HepG2 (cell line): ENCODE results near the gene CNTFR. TPM values are rescaled to one million over a fixed set of nuclear protein-coding genes. Genes with fewer than 3 reads are reported as not detected.

Source experiments
- ATAC-seq: fragments of 200-7000 bp; cut with Tn5 transposase; 3 replicates; pipeline ENCODE4 v1.9.1; 2020; ENCODE audit warnings: mild to moderate bottlenecking, moderate library complexity
- BruUV-seq: library from RNA; stranded (reverse); fragments of 400-500 nt; replicated peaks from 2 replicates; lab custom pipeline; 2021; lab: Mats Ljungman, UMichigan
- CTCF ChIA-PET: fragments of 300-600 bp; formaldehyde crosslinking; extraction: SDS; loops from one replicate; lab custom pipeline; 2021; ENCODE audit warnings: low total read pairs, inconsistent platforms, low intra/inter-chr PET ratio; lab: Yijun Ruan, JAX
- POLR2A ChIA-PET: fragments of 350-600 bp; sonication (Branson Sonifier 250); formaldehyde crosslinking; loops from one replicate; lab custom pipeline; 2020; ENCODE audit warnings: antibody characterized with exemption, inconsistent platforms; lab: Yijun Ruan, JAX
- DNase-seq: peaks from one replicate; pipeline ENCODE4 v3.0.0-alpha.2; 2015; ENCODE audit warnings: low spot score
- FAIRE-seq: peaks from 3 replicates; lab custom pipeline; 2011; peaks lifted over from hg19 to GRCh38; lab: Jason Lieb, UNC
- H2AFZ ChIP-seq: one replicate; pipeline ENCODE4 v1.6.1; 2011; ENCODE audit warnings: low read length, inconsistent platforms
- H3K27ac ChIP-seq: fragments of 300-600 bp; 3 replicates; pipeline ENCODE4 v1.8.0; 2011; ENCODE audit warnings: mixed run types, mild to moderate bottlenecking, mixed read lengths, low read length, inconsistent platforms; ENCODE audit not compliant: insufficient read depth; ENCODE audit errors: extremely low read length
- H3K27me3 ChIP-seq, 2 experiments: fragments of 200-600 bp in 1 of 2; 2 replicates in 1 of 2; 3 replicates in 1 of 2; pipeline versions ENCODE4 v1.6.0 to v1.8.0; 2011; ENCODE audit warnings: low read length in 2 of 2, mild to moderate bottlenecking in 2 of 2, moderate library complexity in 2 of 2, inconsistent platforms in 1 of 2; ENCODE audit not compliant: insufficient read depth in 2 of 2, control insufficient read depth in 1 of 2
- H3K36me3 ChIP-seq, 2 experiments: fragments of 200-600 bp in 1 of 2; replicated peaks in 1 of 2; 2 replicates in 1 of 2; 3 replicates in 1 of 2; pipeline versions ENCODE4 v1.5.1 to v1.8.0; 2011; ENCODE audit warnings: low read length in 2 of 2, inconsistent platforms in 1 of 2; ENCODE audit not compliant: insufficient read depth in 2 of 2, control insufficient read depth in 1 of 2
- H3K4me1 ChIP-seq: 2 replicates; pipeline ENCODE4 v1.5.1; 2012; ENCODE audit warnings: low read length, inconsistent platforms; ENCODE audit not compliant: insufficient read depth
- H3K4me2 ChIP-seq: 2 replicates; pipeline ENCODE4 v1.6.0; 2011; ENCODE audit warnings: low read depth, low read length, inconsistent platforms
- H3K4me3 ChIP-seq, 3 experiments: fragments of 200-600 bp in 1 of 3; sonication (generic), shearing (Covaris generic) in 1 of 3; replicated peaks in 1 of 3; 2 replicates each; pipeline ENCODE4 v1.5.1; 2011 to 2016; ENCODE audit warnings: low read length in 3 of 3, inconsistent platforms in 2 of 3, low read depth in 2 of 3, mild to moderate bottlenecking in 2 of 3, control low read depth in 1 of 3, mixed read lengths in 1 of 3; ENCODE audit not compliant: insufficient read depth in 1 of 3
- H3K79me2 ChIP-seq: one replicate; pipeline ENCODE4 v1.6.1; 2011; ENCODE audit warnings: low read length, inconsistent platforms; ENCODE audit not compliant: insufficient read depth
- H3K9ac ChIP-seq: 2 replicates; pipeline ENCODE4 v1.6.0; 2011; ENCODE audit warnings: mild to moderate bottlenecking, low read depth, low read length, inconsistent platforms; ENCODE audit not compliant: insufficient read depth
- H3K9me3 ChIP-seq: 2 replicates; pipeline ENCODE4 v1.5.1; 2012; ENCODE audit warnings: mild to moderate bottlenecking, low read length
- H4K20me1 ChIP-seq: 2 replicates; pipeline ENCODE4 v1.6.0; 2011; ENCODE audit warnings: inconsistent platforms, mild to moderate bottlenecking, low read length, moderate library complexity; ENCODE audit not compliant: insufficient read depth
- AKAP8 ChIP-seq: sonication (generic); formaldehyde crosslinking; IDR thresholded peaks from 2 replicates; pipeline ENCODE4 v1.5.1; 2020; ENCODE audit warnings: mild to moderate bottlenecking, missing genetic modification reagents
- ELF3 ChIP-seq: IDR thresholded peaks from 2 replicates; pipeline ENCODE4 v1.6.1; 2016; ENCODE audit warnings: missing genetic modification reagents, missing compliant biosample characterization
- HNF4A ChIP-seq: sonication (generic); formaldehyde crosslinking; IDR thresholded peaks from 2 replicates; pipeline ENCODE4 v1.4.0; 2020; ENCODE audit warnings: missing genetic modification reagents
- KAT2B ChIP-seq: fragments of 150-350 bp; IDR thresholded peaks from 2 replicates; pipeline ENCODE4 v1.6.1; 2014; ENCODE audit warnings: low read depth, low read length, borderline replicate concordance
- KAT7 ChIP-seq: IDR thresholded peaks from 2 replicates; pipeline ENCODE4 v1.6.1; 2018; ENCODE audit warnings: borderline replicate concordance, missing compliant biosample characterization
- KDM3A ChIP-seq: IDR thresholded peaks from 2 replicates; pipeline ENCODE4 v1.6.1; 2018; ENCODE audit warnings: low read depth, missing compliant biosample characterization
- NFE2 ChIP-seq: sonication (generic); formaldehyde crosslinking; IDR thresholded peaks from 2 replicates; pipeline ENCODE4 v1.4.0; 2020; ENCODE audit warnings: missing genetic modification reagents
- NR2F6 ChIP-seq, 2 experiments: IDR thresholded peaks; 2 replicates each; pipeline ENCODE4 v1.6.1; 2016; ENCODE audit warnings: antibody characterized with exemption in 1 of 2, mild to moderate bottlenecking in 1 of 2
- ONECUT2 ChIP-seq: sonication (generic); formaldehyde crosslinking; IDR thresholded peaks from 2 replicates; pipeline ENCODE4 v1.4.0; 2020; ENCODE audit warnings: missing genetic modification reagents
- POLR2G ChIP-seq: fragments of 200-400 bp; formaldehyde crosslinking; IDR thresholded peaks from 2 replicates; pipeline ENCODE4 v1.6.1; 2018; ENCODE audit warnings: mild to moderate bottlenecking, low read depth, low read length, moderate library complexity
- SETDB1 ChIP-seq: sonication (generic); formaldehyde crosslinking; IDR thresholded peaks from 2 replicates; pipeline ENCODE4 v1.5.1; 2020; ENCODE audit warnings: missing genetic modification reagents, mild to moderate bottlenecking, borderline replicate concordance
- ZFAT ChIP-seq: sonication (generic); formaldehyde crosslinking; conservative IDR thresholded peaks from 2 replicates; pipeline ENCODE4 v1.8.1; 2023; ENCODE audit warnings: missing genetic modification reagents, inconsistent platforms
- ZFP37 ChIP-seq: sonication (generic); formaldehyde crosslinking; IDR thresholded peaks from 2 replicates; pipeline ENCODE4 v1.4.0; 2020; ENCODE audit warnings: missing genetic modification reagents, borderline replicate concordance
- ZFP90 ChIP-seq: sonication (generic); formaldehyde crosslinking; IDR thresholded peaks from 2 replicates; pipeline ENCODE4 v1.8.0; 2022; ENCODE audit warnings: missing genetic modification reagents, mild to moderate bottlenecking, inconsistent platforms, borderline replicate concordance
- ZNF224 ChIP-seq: sonication (generic); formaldehyde crosslinking; IDR thresholded peaks from 2 replicates; pipeline ENCODE4 v1.5.0; 2020; ENCODE audit warnings: mild to moderate bottlenecking, missing genetic modification reagents
- ZNF264 ChIP-seq: sonication (generic); formaldehyde crosslinking; IDR thresholded peaks from 2 replicates; pipeline ENCODE4 v1.4.0; 2020; ENCODE audit warnings: missing genetic modification reagents
- ZNF337 ChIP-seq: sonication (generic); formaldehyde crosslinking; IDR thresholded peaks from 2 replicates; pipeline ENCODE4 v1.5.1; 2020; ENCODE audit warnings: missing genetic modification reagents, low read depth, mild to moderate bottlenecking, borderline replicate concordance
- ZNF460 ChIP-seq: sonication (generic); formaldehyde crosslinking; IDR thresholded peaks from 2 replicates; pipeline ENCODE4 v1.5.1; 2020; ENCODE audit warnings: missing genetic modification reagents, mild to moderate bottlenecking, borderline replicate concordance
- ZSCAN21 ChIP-seq: sonication (generic); formaldehyde crosslinking; IDR thresholded peaks from 2 replicates; pipeline ENCODE4 v1.8.0; 2022; ENCODE audit warnings: mild to moderate bottlenecking, missing genetic modification reagents, moderate library complexity, borderline replicate concordance
- WGBS: methylation state at CpG from one replicate; pipeline ENCODE4 v1.1.6; 2017; ENCODE audit warnings: low lambda C conversion rate; 5-methylcytosine and 5-hydroxymethylcytosine counted together
- in situ Hi-C: cut with HindIII; loops from 2 replicates; pipeline ENCODE4 v1.10.0; 2017; ENCODE audit warnings: low pct_unique_long_range_greater_than_20kb; ENCODE audit not compliant: extremely low pct_ligation_motif_present
- intact Hi-C: fragments of 100-400 bp; cut with micrococcal nuclease; formaldehyde crosslinking; loops from one replicate; pipeline ENCODE4 v1.10.0; 2022; ENCODE audit not compliant: unreplicated experiment
- polyA plus RNA-seq, 8 experiments: library from polyadenylated mRNA; depleted of rRNA in 3 of 8; stranded (reverse) in 7 of 8; unstranded in 1 of 8; fragments of >200 nt; fragmentation: Illumina TruSeq in 4 of 8; extraction: Trizol in 4 of 8; gene quantifications; 2 replicates each; pipeline versions ENCODE4 v1.2.1 to v1.2.3, GENCODE V29; 2011 to 2016; ENCODE audit warnings: low read depth in 4 of 8, missing spikeins in 1 of 8, mixed read lengths in 1 of 8; ENCODE audit not compliant: insufficient read depth in 1 of 8
- total RNA-seq, 5 experiments: library from RNA; depleted of rRNA; stranded (reverse); fragments of >200 nt; fragmentation: Illumina TruSeq; extraction: Trizol; gene quantifications; 2 replicates each; pipeline ENCODE4 v1.2.3, GENCODE V29; 2016; ENCODE audit warnings: low read depth in 1 of 5
- TF ChIP-seq, protein P1 (sequence below): sonication (generic); formaldehyde crosslinking; IDR thresholded peaks from 2 replicates; pipeline ENCODE4 v1.5.1; 2020; ENCODE audit warnings: mild to moderate bottlenecking, missing genetic modification reagents, borderline replicate concordance
- TF ChIP-seq, protein P2 (sequence below): sonication (generic); formaldehyde crosslinking; IDR thresholded peaks from 2 replicates; pipeline ENCODE4 v1.5.0; 2020; ENCODE audit warnings: missing genetic modification reagents

Gene CNTFR
- total and polyA plus RNA-seq, 2 of the 13 experiments (the other 11 are each of a cell fraction or from before 2014, with no cell fraction given): not detected

DNA sequence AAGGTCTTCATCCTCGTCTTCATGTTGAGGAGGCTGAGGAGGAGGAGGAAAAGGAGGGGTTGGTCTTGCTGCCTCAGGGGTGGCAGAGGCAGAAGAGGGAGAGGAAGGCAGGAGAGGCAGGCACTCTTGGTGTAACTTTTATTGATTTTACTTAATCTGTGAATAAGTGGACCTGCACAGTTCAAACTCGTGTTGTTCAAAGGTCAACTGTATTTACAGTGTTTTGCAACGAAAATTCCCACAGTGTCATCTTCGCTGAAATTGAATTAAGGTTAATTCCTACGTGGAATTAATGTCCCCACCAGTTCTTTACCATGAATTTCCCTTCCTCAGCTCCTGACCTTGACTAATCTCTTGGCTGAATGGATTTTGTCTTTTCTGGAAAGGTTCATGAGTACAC lies 45.5 kb downstream of the CNTFR start:
- H4K20me1 ChIP-seq: peaks cover 4% of the 10 kb centered on the region; the same call in 1 of the 2 replicates
- intact Hi-C loops (no loop called here), in situ Hi-C loops (no loop called here)
- DNase-seq: peak; percentile 67
- no peaks in the 10 kb centered on the region for H3K9me3 ChIP-seq
- H3K9ac ChIP-seq: no peak overlapping the region
- peak overlapping the region; percentile 14; the same call in 1 of the 2 replicates for H3K4me2 ChIP-seq
- no peak overlapping the region for H3K27ac ChIP-seq
- no peak overlapping the region for H3K4me3 ChIP-seq
- no peak overlapping the region for H2AFZ ChIP-seq
- H3K79me2 ChIP-seq: no peaks in the 10 kb centered on the region
- FAIRE-seq: no peak
- no peaks in the 10 kb centered on the region for H3K36me3 ChIP-seq
- no TSS peak for BruUV-seq
- ChIA-PET CTCF (interaction anchor here (1.2 to 1.4 kb wide), 2 partner anchors 106 to 140 kb away, joined by 3 read pairs; no protein-coding TSS in a partner anchor), POLR2A (no interaction called here)
- H3K27me3 ChIP-seq: peaks cover 2 to 9% of the 10 kb centered on the region in 2 experiments; a peak in 3 of 5 replicates
- 2% methylated on average over 5 of the region's 5 CpGs for WGBS
- ATAC-seq: peak; percentile 37; the same call in 2 of the 3 replicates
- H3K4me1 ChIP-seq: peaks cover 18% of the 10 kb centered on the region
- no peak for TF ChIP-seq KAT7 (CRISPR knock-in tag)
- TF ChIP-seq HNF4A (CRISPR knock-in tag): peak; percentile 91
- TF ChIP-seq ZFP90 (CRISPR knock-in tag): no peak
- TF ChIP-seq ZNF264: 0 out of 2 replicates have a peak, but pooled peaks have one; percentile 26
- TF ChIP-seq, protein P1, sequence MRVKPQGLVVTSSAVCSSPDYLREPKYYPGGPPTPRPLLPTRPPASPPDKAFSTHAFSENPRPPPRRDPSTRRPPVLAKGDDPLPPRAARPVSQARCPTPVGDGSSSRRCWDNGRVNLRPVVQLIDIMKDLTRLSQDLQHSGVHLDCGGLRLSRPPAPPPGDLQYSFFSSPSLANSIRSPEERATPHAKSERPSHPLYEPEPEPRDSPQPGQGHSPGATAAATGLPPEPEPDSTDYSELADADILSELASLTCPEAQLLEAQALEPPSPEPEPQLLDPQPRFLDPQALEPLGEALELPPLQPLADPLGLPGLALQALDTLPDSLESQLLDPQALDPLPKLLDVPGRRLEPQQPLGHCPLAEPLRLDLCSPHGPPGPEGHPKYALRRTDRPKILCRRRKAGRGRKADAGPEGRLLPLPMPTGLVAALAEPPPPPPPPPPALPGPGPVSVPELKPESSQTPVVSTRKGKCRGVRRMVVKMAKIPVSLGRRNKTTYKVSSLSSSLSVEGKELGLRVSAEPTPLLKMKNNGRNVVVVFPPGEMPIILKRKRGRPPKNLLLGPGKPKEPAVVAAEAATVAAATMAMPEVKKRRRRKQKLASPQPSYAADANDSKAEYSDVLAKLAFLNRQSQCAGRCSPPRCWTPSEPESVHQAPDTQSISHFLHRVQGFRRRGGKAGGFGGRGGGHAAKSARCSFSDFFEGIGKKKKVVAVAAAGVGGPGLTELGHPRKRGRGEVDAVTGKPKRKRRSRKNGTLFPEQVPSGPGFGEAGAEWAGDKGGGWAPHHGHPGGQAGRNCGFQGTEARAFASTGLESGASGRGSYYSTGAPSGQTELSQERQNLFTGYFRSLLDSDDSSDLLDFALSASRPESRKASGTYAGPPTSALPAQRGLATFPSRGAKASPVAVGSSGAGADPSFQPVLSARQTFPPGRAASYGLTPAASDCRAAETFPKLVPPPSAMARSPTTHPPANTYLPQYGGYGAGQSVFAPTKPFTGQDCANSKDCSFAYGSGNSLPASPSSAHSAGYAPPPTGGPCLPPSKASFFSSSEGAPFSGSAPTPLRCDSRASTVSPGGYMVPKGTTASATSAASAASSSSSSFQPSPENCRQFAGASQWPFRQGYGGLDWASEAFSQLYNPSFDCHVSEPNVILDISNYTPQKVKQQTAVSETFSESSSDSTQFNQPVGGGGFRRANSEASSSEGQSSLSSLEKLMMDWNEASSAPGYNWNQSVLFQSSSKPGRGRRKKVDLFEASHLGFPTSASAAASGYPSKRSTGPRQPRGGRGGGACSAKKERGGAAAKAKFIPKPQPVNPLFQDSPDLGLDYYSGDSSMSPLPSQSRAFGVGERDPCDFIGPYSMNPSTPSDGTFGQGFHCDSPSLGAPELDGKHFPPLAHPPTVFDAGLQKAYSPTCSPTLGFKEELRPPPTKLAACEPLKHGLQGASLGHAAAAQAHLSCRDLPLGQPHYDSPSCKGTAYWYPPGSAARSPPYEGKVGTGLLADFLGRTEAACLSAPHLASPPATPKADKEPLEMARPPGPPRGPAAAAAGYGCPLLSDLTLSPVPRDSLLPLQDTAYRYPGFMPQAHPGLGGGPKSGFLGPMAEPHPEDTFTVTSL: peak; percentile 44; the same call in 1 of the 2 replicates
- 0 out of 2 replicates have a peak, but pooled peaks have one; percentile 28 for TF ChIP-seq KAT2B
- TF ChIP-seq ZNF460 (CRISPR knock-in tag): no peak
- TF ChIP-seq AKAP8: no peak
- no peak for TF ChIP-seq ZSCAN21 (CRISPR knock-in tag)
- no peak for TF ChIP-seq ZFAT (CRISPR knock-in tag)
- TF ChIP-seq ELF3: no peak
- TF ChIP-seq ZNF337: no peak
- TF ChIP-seq SETDB1: no peak
- no peak for TF ChIP-seq NFE2
- peak; percentile 96 for TF ChIP-seq ONECUT2 (CRISPR knock-in tag)
- TF ChIP-seq KDM3A (CRISPR knock-in tag): no peak
- no peak for TF ChIP-seq ZFP37 (CRISPR knock-in tag)
- TF ChIP-seq ZNF224 (CRISPR knock-in tag): no peak
- TF ChIP-seq, protein P2, sequence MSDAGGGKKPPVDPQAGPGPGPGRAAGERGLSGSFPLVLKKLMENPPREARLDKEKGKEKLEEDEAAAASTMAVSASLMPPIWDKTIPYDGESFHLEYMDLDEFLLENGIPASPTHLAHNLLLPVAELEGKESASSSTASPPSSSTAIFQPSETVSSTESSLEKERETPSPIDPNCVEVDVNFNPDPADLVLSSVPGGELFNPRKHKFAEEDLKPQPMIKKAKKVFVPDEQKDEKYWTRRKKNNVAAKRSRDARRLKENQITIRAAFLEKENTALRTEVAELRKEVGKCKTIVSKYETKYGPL: no peak
- TF ChIP-seq POLR2G: no peak
- peak; percentile 79 for TF ChIP-seq NR2F6 (IDR thresholded peaks at IDR 0.05)
- TF ChIP-seq NR2F6 (CRISPR knock-in tag; IDR thresholded peaks at IDR 0.05): peak; percentile 84
